ENCODE results near the gene TMTC2. TPM values are rescaled to one million over a fixed set of nuclear protein-coding genes. Genes with fewer than 3 reads are reported as not detected.
A peak's percentile ranks its signal among the peaks of the same experiment; 100 is the strongest.

TMTC2 gene
- polyA plus RNA-seq, 1 experiment = 1.6 TPM

DNA sequence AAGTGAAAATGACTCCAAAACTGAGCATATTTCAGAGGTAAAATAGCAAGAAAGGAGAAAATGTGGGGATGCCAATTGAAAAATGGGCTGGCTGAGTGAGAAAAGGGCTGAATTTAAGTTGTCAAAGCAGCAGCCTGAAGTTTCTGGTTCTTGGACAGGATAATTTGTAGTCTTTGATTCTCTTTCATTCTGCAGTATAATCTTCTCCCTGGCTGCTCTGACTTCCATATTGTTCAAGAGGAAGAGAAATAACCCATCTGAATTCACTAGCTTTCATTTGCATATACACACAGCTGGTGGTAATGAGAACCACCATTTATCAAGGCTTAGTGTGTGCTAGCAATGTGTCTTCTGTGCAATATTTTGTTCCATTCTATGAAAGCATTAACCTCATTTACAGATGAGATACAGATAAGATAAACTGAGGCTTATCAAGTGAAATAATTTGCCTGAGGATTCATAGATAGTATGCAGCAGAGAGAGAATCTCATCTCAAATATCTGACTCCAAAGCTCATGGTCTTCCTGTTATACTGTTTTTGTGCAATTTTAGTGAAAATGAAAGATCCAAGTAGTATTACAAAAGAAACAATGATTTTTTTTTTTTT is 184.2 kb downstream of the TMTC2 start:
- H3K9me3 ChIP-seq (ENCODE audit: control insufficient read depth, insufficient read depth, low read length) = no peaks in the 10 kb centered on the region
- DNase-seq (ENCODE audit: low read depth, low spot score) = no peak
- ChIA-PET POLR2A (interaction anchor here (0.7 kb wide), 1 partner anchor 1313 kb away, joined by 3 read pairs; no protein-coding TSS in a partner anchor), CTCF (no interaction called here)
- no peak overlapping the region for H3K4me3 ChIP-seq (ENCODE audit: low read depth, low read length)
- no peak overlapping the region for H3K27ac ChIP-seq (ENCODE audit: low read depth, low read length)
- H3K27me3 ChIP-seq (ENCODE audit: control insufficient read depth, insufficient read depth, low read length) = no peaks in the 10 kb centered on the region
- TF ChIP-seq, protein P1, sequence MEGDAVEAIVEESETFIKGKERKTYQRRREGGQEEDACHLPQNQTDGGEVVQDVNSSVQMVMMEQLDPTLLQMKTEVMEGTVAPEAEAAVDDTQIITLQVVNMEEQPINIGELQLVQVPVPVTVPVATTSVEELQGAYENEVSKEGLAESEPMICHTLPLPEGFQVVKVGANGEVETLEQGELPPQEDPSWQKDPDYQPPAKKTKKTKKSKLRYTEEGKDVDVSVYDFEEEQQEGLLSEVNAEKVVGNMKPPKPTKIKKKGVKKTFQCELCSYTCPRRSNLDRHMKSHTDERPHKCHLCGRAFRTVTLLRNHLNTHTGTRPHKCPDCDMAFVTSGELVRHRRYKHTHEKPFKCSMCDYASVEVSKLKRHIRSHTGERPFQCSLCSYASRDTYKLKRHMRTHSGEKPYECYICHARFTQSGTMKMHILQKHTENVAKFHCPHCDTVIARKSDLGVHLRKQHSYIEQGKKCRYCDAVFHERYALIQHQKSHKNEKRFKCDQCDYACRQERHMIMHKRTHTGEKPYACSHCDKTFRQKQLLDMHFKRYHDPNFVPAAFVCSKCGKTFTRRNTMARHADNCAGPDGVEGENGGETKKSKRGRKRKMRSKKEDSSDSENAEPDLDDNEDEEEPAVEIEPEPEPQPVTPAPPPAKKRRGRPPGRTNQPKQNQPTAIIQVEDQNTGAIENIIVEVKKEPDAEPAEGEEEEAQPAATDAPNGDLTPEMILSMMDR (IDR thresholded peaks at IDR 0.05; ENCODE audit: low read depth, low read length) = no peak

DNA sequence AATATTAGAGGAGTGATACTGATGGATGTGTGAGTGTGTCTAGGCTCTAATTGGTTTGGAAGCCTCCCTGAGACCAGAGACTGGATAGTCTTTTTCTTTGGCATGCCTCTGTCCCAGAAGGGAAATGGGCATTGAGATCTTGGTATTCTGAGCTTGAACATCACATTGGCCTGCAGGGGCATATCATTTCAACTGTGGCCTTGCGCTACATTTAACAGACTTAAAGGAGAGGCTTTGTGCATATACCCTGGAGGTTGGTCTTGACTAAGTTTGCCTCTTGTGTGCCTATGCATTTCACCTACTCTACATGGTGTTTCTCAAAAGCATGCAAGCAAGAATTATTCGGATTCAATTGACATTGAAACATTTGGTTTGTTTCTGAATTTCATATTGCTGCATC is 185.4 kb downstream of the TMTC2 start:
- H3K27me3 ChIP-seq (ENCODE audit: control insufficient read depth, insufficient read depth, low read length) = no peaks in the 10 kb centered on the region
- H3K4me3 ChIP-seq (ENCODE audit: low read depth, low read length) = no peak overlapping the region
- H3K9me3 ChIP-seq (ENCODE audit: control insufficient read depth, insufficient read depth, low read length) = no peaks in the 10 kb centered on the region
- TF ChIP-seq, protein P1 (IDR thresholded peaks at IDR 0.05; ENCODE audit: low read depth, low read length) = no peak
- POLR2A ChIA-PET = no interaction called here
- DNase-seq (ENCODE audit: low read depth, low spot score) = no peak
- no peak overlapping the region for H3K27ac ChIP-seq (ENCODE audit: low read depth, low read length)
- CTCF ChIA-PET = no interaction called here

DNA sequence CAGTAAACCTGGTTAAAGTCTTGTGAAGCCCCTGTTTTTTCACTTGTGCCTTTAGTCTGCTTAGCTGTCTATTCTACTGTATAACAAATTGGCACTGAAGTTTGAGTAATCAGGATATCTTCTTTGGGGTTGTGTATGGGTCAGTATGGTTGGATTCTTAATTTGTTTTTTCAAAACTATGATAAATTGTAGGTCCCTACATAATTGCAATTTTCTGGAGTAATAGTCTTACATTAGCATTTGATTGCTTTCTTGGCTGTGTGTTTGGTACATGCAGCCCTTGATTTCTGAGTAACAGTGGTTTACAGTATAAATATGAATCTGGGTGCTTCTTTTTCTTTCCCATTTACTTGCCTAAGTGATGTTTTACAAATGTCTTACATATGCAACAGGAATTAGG is 186.6 kb downstream of the TMTC2 start:
- H3K27me3 ChIP-seq (ENCODE audit: control insufficient read depth, insufficient read depth, low read length) = no peaks in the 10 kb centered on the region
- no peak for DNase-seq (ENCODE audit: low read depth, low spot score)
- TF ChIP-seq, protein P1 (IDR thresholded peaks at IDR 0.05; ENCODE audit: low read depth, low read length) = no peak
- no peaks in the 10 kb centered on the region for H3K9me3 ChIP-seq (ENCODE audit: control insufficient read depth, insufficient read depth, low read length)
- H3K4me3 ChIP-seq (ENCODE audit: low read depth, low read length) = no peak overlapping the region
- H3K27ac ChIP-seq (ENCODE audit: low read depth, low read length) = no peak overlapping the region
- CTCF ChIA-PET = no interaction called here
- POLR2A ChIA-PET = no interaction called here

DNA sequence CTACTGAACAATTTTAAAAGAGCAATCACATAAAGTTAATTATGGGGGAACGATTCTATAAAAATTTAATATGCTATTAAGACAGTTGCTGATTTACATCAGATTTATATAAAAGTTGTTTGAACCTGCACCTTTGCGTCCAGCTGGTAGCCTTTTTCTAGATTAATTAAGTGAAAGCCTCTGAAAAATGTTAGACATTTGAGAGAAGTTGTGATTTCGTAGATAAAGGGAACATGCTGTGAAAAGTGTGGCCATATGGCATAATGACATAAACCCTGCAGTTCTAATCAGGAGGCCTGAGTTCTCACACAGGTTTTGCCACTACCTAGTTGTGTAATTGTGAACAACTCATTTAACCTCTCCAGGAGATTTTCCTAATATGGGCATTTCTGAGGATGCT is 187.2 kb downstream of the TMTC2 start:
- H3K4me3 ChIP-seq (ENCODE audit: low read depth, low read length) = no peak overlapping the region
- ChIA-PET CTCF (no interaction called here), POLR2A (no interaction called here)
- DNase-seq (ENCODE audit: low read depth, low spot score) = no peak
- H3K27ac ChIP-seq (ENCODE audit: low read depth, low read length) = no peak overlapping the region
- H3K27me3 ChIP-seq (ENCODE audit: control insufficient read depth, insufficient read depth, low read length) = no peaks in the 10 kb centered on the region
- TF ChIP-seq, protein P1 (IDR thresholded peaks at IDR 0.05; ENCODE audit: low read depth, low read length) = no peak
- H3K9me3 ChIP-seq (ENCODE audit: control insufficient read depth, insufficient read depth, low read length) = no peaks in the 10 kb centered on the region

DNA sequence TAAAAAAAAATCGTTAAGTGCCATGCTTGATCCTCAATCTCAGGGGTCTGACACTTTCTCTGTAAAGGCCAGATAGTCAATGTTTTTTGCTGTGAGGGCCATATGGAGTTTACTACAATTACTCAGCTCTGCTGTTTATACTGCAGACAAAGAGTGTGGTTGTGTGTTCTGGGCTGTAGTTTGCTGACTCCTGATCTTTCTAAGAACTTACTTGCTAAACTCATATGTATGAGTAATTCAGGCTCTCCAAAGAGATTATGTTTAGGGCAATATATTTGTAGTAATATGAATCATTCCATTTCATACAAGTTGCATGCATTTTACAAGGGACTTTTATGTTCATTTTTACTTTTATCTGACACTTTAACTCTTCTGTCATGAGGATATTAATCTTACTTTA is 188.2 kb downstream of the TMTC2 start:
- ChIA-PET POLR2A (no interaction called here), CTCF (no interaction called here)
- TF ChIP-seq, protein P1 (IDR thresholded peaks at IDR 0.05; ENCODE audit: low read depth, low read length) = no peak
- Histone ChIP-seq H3K27ac (ENCODE audit: low read depth, low read length) (no peak overlapping the region), H3K4me3 (ENCODE audit: low read depth, low read length) (no peak overlapping the region), H3K9me3 (ENCODE audit: control insufficient read depth, insufficient read depth, low read length) (no peaks in the 10 kb centered on the region), H3K27me3 (ENCODE audit: control insufficient read depth, insufficient read depth, low read length) (no peaks in the 10 kb centered on the region)
- peak; percentile 4 for DNase-seq (ENCODE audit: low read depth, low spot score)
